GM19468 (cell line): Measurements from ENCODE around the gene STEAP4.
"Not testable (repeated sequence)": the region's sequence is repeated elsewhere in the genome, so short reads cannot be mapped to it uniquely, and the experiment has no call there.

ENCODE experiments used
- ATAC-seq: cut with Tn5 transposase; IDR thresholded peaks from one replicate; pipeline ENCODE4 v1.9.1; 2021; ENCODE audit warnings: mild to moderate bottlenecking, moderate library complexity, moderate number of reproducible peaks; ENCODE audit not compliant: unreplicated experiment; ENCODE audit errors: extremely low read depth

The STEAP4 gene

DNA sequence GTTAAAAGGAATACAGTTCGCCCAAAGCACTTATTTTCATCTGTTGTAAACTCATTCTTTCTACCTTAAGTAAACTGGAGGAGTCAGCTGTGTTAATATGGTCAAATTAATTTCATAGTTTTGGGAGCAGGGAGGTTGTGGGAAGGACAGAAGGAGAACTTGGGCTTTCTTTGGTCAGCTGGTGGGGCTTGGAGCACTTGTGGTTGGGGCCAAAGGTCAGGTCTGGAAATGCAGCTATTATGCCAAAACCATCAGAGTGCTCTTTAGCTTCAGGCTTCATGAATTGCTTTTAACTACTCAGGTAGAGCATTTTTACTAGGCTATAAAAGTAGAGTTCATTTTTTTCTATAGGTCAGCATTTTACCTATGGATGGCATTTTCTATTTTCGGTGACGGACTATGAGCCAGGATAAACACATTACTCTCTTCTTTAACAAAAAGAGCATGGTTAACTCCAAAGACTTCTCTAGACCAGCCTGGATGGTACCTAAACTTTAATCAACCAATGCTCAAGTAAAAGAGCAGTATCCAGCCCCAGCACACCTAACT, 30.0 kb downstream of the STEAP4 start:
- ATAC-seq = no peak

DNA sequence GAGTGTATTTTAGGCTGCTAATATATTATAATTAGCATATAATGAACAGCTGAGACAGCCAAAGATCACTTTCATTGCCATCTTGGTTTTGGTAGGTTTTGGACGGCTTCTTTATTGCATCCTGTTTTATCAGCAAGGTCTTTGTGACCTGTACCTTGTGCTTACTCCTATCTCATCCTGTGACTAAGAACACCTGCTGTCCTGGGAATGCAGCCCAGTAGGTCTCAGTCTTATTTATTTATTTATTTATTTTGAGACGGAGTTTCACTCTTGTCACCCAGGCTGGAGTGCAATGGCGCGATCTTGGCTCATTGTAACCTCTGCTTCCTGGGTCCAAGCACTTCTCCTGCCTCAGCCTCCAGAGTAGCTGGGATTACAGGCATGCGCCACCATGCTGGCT, 31.8 kb downstream of the STEAP4 start:
- ATAC-seq = not testable (repeated sequence)

DNA sequence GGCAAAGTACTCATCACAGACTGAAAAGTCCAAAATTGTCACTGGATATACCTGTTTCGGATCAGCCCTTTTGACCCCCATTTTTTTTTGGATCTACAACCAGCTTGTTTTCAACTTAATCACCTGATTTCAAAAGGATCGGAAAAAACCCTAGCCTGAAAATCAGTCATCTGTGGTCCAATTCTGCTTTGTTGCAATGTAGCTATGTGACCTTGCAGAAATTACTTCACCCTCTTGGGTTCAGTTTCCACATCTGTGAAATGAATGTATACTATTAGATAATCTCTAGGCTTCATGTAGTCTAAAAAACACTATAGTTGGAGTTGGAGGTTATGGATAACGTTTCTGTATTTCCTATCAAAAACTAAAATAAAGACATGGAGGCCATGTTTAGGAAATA, 37.1 kb downstream of the STEAP4 start:
- no peak for ATAC-seq

DNA sequence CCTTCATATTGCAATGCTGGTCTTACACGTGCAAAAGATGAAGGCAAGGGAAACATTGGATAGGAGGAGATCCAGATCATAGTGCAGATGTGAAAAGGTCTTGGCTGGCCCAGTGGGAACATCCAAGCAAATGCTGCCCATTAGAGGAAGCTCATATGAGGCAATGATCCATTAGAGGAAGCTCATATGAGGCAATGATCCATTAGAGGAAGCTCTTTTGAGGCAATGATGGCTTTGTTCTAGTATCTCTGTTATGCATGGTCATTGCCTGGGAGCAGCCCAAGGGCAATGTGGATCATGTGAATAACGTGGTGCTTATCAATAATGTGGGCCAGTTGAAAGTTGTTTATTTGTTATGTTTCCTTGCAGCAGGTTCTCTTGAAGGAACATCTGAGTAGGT, 37.8 kb downstream of the STEAP4 start:
- no peak for ATAC-seq

DNA sequence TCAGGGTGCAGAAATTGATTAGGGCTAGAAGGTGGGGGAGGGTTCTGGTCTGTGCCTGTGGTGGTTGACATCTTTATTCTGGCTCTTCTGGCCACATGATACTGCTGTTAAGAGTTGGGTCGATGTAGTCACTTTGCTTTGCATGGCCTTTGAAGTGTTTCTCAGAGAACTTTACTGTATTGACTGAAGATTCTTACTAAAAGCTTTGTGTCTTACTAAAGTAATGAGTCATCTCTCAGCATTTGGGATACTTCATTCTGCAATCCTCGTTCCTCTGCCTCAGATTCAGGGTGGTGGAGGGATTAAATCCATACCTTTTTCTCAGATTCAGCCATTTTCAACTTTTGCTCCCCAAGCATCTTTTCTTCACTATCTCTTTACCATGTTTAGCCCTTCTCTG, 38.6 kb downstream of the STEAP4 start:
- no peak for ATAC-seq

DNA sequence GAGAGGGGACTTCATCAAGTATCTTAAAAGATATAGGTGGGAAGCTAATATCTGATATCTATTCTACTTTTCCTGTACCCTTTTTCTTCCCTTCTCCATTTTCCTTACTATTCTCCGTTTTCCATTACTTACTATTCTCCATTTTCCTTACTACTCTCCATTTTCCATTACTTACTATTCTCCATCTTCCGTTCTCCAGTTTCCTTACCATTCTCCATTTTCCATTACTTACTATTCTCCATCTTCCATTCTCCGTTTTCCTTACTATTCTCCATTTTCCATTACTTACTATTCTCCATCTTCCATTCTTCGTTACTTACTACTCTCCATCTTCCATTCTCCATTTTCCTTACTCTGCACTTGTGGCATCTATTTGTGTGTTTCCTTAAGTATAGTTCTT, 39.3 kb downstream of the STEAP4 start:
- ATAC-seq = no peak

DNA sequence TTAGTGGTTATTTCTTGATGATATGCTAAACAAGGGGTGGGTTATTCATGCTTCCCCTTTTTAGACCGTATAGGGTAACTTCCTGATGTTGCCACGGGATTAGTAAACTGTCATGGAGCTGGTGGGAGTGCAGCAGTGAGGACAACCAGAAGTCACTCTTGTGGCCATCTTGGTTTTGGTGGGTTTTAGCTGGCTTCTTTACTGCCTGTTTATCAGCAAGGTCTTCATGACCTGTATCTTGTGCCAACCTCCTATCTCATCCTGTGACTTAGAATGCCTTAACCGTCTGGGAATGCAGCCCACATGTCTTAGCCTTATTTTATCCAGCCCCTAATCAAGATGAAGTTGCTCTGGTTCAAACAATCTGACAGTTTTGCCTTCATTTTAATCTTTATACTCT, 41.7 kb downstream of the STEAP4 start:
- not testable (repeated sequence) for ATAC-seq

DNA sequence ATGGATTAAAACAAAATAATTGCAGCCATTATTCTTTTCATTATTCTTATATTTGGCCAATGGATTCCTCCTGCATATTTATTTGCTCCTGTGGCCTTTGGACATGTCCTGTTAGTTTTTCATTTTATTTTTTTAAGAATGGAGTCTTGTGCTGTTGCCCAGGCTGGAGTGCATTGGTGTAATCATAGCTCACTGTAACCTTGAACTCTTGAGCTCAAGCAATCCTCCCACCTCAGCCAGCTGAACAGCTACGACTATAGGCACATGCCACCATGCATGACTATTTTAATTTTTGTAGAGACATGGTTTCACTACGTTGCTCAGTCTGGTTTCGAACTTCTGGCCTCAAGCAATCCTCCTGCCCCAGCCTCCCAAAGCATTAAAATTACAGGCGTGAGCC, 44.1 kb downstream of the STEAP4 start:
- ATAC-seq = no peak

DNA sequence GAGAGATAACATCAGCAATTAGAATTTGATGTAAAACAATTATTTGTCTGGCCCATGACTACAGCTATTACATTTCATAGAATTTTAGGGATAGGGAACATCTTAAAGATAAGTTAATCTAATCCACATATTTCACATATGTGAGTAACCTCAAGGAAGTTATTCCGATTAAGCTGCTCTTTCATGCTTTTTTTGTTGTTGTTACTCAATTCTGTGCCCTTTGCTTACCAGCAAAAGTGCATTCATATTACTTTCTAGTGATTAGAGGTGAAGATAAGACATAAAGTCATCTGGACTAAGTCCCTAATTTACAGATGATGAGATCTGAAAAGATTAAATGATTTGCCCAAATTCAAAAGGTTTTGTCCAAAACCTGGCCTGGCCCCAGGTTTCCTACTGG, 46.0 kb downstream of the STEAP4 start:
- ATAC-seq = no peak

DNA sequence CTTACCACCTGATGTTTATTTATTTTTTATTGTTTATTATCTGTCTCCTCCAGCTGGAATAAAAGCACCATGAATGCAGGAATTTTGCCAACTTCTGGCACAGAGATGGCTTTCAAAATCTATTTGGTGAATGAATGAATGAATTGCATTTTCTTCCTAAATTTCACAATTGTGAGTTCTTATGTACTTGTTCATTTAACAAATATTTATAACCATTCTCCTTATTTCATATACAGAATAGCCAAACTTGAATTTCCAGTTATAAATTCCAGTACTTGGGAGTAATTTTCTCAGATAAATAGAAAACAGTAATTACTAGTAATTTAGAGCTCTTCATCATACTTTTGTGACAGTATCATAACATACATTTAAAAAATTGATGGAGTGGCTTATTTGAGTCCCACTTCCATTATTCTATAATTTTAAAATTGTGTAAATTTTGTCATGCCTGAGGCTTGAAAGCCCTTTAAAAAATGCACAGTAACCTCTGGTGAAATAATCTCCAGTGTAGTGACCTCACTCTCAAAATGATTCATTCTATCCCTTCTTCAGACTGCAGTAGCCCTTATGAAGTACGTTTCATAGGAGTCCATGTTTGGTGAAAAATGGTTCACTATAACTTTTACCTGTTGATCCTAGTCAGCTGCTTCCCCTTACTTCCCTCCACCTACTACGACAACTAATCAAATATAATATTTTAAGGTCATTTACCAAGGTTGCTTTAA, 46.9 kb downstream of the STEAP4 start:
- ATAC-seq = no peak

DNA sequence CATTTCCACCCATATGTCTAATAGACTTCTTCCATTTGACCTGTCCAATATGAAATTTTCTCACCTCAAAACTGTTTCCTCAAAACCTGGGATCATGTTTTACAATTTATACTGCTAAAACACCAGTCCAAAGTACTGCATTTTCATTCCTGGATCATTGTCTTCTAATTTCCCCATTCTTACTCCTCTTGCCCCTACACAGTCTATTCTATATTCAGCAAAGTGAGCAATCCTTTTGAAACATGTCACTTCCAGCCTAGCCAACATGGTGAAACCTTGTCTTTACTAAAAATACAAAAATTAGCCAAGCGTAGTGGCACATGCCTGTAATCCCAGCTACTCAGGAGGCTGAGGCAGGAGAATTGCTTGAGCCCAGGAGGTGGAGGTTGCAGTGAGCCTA, 48.4 kb downstream of the STEAP4 start:
- ATAC-seq = not testable (repeated sequence)

DNA sequence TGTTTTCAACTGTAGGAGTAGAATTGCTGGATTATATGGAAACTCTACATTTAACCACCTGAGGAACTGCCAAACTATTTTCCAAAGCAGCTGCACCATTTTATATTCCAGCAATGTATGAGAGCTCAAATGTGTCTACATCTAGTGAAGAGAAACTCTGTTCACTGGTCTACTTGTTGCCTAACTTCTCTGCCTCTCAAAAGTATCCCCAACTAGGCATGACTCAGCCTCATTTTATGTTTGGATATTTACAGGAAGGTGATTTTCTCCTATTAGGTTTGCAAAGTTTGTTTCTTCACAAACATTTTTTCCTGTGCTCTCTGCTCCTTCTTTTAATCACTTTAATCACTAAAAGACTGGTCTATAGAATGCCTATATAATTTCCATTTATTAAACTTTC, 49.8 kb downstream of the STEAP4 start:
- no peak for ATAC-seq

DNA sequence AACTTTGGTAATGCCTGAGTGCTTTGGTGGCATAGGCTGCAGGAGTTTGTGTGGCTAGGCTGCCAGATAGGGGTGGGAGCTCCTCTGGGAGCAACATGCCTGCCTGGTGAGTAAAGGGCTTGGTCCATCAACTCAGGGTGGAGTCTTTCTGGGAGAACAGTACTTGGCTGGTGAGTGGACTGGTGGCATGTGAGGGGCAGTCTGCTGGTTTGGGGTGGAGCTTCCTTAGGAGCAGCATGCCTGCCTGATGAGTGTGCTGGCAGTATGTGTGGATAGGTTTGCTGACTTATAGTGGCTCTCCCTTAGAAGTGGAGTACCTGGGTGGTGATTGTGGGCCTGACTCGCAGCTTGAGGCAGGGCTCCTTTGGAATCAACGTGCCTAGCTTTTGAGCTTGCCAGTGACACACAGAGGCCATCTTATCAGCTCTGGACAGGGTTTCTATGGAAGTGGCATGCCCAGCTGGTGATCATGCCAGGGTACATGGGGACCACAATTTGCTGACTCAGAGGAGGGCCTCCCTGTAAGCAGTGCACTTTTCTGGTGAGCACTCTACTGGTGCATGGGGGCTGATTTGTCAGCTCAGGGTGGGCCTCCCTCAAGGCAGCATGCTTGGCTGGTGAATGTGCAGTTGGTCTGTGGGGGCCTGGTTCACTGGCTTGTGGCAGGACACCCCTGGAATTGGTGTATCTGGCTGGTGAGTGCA, 51.8 kb downstream of the STEAP4 start:
- no peak for ATAC-seq

DNA sequence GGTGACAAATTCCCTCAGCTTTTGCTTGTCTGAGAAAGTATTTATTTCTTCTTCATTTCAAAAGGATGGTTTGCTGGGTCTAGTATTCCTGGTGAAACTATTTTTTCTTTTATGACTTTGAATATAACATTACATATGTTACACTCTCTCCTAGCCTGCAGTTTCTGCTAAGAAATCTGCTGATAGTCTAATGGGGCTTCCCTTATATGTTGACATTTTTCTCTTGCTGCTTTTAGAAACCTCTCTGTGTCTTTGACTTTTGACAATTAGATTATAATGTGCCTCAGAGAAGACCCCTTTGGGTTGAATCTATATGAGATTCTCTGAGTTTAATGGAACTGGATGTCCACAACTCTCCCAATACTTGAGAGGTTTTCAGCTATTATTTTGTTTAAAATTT, 53.1 kb downstream of the STEAP4 start:
- ATAC-seq = no peak

DNA sequence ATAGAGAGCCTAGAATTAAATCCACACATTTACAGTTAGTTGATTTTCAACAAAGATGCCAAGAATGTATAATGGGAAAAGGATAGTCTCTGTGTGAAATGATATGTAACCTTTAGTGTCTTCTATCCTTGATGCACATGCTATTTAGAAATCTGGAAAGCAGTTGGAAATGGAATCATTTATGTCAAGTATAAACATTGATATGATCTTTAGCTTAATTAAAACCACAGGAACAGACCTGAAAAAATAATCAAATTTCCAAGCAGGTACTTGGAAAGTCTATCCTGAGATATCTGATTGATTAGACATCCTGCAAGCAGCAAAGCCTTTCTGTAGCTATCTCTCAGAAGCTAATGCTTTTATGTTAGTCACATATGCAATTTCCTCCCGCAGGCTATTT, 62.4 kb downstream of the STEAP4 start:
- ATAC-seq = no peak

DNA sequence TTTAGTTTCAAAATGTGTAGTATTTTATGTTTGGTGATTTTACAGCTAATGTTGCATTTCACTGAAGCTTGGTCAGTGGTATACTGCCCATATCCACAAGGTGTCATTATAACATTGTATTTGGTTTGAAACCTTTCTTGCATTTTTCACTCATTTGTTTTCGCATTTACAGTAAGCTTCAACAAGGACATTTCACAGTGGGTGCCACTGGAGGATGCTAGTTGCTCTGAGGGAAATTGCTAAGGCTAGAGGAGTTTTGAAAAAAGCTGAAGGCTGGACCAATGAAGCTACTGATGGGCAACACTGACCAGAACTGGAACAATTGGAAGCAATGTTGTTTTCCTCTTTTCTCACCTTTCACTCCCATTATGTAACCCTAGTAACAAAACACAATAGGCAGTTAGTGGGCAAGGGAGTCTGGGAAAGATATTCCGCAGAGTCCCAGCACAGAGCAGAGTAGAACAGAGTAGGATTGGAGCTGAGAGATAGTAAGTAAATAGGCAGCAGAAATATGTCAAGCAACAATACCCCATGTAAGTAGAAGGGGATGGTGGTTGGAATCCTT, 63.3 kb downstream of the STEAP4 start:
- no peak for ATAC-seq

DNA sequence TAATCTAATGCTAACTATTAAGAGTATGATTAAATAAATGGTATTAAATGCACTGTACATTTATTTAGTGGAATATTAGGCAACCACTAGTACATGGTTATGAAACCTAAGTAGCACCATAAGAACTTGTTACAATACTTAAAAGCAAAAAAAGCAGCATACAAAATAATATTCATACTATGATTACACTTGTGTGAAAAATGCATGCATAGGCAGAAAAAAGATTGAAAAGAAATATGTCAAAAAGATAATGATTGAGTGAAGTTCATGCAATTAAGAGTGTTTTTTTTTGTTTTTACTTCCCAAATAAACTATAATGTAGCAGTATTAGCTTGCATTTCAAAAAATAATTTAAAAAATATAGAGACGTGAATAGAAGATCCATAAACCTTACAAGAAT, 66.8 kb downstream of the STEAP4 start:
- ATAC-seq = no peak

DNA sequence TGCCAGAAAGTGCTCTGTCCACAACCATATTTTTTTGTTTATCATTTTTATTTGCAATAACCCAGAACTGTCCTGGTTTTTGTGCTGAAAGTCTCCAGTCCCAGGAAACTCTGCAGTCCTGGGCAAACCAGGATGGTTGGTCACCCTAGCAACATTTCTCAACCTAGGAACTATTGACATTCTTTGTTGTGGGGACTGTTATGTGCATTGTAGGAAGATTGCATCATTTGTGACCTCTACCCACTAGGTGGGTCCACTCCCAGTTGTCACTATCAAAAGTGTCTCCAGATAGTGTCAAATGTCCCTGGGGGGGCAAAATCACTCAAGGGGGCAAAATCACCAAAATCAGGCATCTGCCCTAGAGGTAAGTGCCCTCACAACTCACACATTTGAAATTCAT, 72.9 kb downstream of the STEAP4 start:
- no peak for ATAC-seq

DNA sequence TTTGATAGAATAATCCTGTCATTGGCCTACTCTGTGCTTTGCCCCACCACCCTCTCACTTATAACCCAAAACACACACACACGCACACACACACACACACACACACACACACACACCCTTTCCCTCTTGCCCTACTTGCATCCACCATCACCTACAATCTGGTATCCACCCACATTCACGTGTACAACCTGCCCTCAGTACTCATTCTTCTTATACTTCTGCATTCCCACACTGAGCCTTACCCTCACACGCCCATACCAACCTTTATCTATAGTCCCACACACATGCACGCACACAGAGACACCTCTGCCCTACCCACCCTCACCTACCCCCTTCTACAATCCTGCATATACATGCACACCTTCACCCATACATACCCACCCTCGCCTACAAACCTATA, 76.0 kb downstream of the STEAP4 start:
- ATAC-seq = no peak

DNA sequence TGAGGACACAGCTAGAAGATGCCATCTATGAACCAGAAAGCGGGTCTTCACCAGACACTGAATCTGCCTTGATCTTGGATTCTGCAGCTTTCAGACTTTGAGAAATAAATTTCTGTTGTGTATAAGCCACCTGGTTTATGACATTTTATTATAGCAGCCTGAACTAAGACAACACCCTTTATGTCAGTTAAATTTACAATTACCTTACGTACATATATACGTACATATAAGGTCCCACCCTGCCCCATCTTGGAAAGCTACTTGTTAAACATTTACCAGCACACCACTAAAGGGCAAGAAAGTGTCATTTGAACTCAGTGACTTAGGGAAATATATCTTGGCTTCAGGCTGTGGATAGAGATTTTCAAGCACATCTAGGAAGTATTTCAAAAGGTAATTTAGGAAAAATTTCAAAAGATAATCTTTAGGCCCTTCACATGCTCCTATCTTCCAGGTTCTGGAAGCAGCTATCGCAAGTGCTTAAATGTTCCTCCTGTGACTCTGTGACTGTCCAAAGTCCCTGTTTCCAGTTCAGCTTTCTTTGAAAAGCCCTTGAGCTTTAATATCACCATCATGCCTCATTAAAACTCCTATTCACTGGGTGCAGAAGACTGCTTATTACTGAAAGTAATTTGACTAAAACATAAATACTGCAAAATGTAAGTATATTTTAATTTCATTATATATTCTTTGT, 77.2 kb downstream of the STEAP4 start:
- no peak for ATAC-seq
